ENCODE data around the gene CTNNA3.

The CTNNA3 gene

DNA sequence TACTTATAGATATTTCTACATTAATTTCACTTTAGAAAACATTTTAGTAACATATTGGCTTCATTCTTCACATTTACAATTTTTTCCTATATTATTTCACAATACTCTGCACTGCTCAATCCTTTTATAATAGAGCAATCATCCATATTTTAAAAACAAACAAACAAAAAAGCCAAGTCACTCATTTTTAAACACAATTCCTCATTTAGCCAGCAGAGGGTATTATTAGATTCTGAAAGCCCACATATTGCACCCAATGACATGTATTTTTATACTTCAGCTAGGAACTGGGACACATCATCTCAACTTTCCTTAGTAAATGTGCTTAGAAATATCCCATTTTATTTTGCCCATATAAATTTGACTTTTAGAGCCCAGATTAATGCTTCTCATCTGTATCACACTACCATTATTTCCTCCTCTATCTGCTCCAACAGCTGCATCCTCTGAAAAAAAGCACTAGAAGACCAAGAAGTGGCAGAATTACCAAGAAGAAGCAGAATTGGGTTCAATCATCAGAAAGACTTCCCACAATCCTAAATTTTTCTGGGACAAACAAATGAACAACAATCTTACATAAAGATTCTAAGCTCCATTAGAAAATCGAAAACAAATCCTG is 29.5 kb downstream of the CTNNA3 start:
- TF ChIP-seq, protein P1, sequence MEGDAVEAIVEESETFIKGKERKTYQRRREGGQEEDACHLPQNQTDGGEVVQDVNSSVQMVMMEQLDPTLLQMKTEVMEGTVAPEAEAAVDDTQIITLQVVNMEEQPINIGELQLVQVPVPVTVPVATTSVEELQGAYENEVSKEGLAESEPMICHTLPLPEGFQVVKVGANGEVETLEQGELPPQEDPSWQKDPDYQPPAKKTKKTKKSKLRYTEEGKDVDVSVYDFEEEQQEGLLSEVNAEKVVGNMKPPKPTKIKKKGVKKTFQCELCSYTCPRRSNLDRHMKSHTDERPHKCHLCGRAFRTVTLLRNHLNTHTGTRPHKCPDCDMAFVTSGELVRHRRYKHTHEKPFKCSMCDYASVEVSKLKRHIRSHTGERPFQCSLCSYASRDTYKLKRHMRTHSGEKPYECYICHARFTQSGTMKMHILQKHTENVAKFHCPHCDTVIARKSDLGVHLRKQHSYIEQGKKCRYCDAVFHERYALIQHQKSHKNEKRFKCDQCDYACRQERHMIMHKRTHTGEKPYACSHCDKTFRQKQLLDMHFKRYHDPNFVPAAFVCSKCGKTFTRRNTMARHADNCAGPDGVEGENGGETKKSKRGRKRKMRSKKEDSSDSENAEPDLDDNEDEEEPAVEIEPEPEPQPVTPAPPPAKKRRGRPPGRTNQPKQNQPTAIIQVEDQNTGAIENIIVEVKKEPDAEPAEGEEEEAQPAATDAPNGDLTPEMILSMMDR (IDR thresholded peaks at IDR 0.05; ENCODE audit: extremely low read depth, insufficient read depth, missing control alignments): peak; percentile 47

GRCh38 chr10:67665491-67665890 is 30.5 kb downstream of the CTNNA3 start:
- in situ Hi-C loops (cut with MboI; ENCODE audit: low pct_unique_long_range_greater_than_20kb, low sequenced_read_pairs, unreplicated experiment): no loop called here
- TF ChIP-seq, protein P1 (IDR thresholded peaks at IDR 0.05; ENCODE audit: extremely low read depth, insufficient read depth, missing control alignments): no peak
- no peak for DNase-seq (ENCODE audit: low spot score)

More for the DNA sequence above, 29.5 kb downstream of the CTNNA3 start:
- peak; percentile 13 for DNase-seq (ENCODE audit: low spot score)
- in situ Hi-C loops (cut with MboI; ENCODE audit: low pct_unique_long_range_greater_than_20kb, low sequenced_read_pairs, unreplicated experiment): no loop called here

DNA sequence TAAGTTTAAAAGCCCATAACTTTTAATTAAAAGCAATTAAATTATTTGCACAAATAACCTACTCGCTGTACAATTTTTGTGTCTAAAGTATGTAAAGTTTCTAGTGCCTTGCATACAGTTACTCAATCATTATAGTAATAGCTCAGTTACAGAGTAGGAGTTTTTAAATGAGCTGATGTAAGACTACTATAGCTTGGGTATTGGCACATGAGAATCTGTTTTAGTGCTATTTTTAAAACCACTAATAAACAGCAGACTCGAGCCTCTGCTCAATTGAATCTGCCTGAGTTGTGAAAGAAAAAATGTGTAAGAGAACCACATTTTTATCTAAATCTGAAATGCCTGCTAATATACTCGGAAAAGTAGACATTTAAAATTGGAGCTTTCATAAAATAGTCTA is 31.1 kb downstream of the CTNNA3 start:
- in situ Hi-C loops (cut with MboI; ENCODE audit: low pct_unique_long_range_greater_than_20kb, low sequenced_read_pairs, unreplicated experiment): no loop called here
- no peak for DNase-seq (ENCODE audit: low spot score)
- TF ChIP-seq, protein P1 (IDR thresholded peaks at IDR 0.05; ENCODE audit: extremely low read depth, insufficient read depth, missing control alignments): no peak

- no peak for DNase-seq (ENCODE audit: low spot score)
- in situ Hi-C loops (cut with MboI; ENCODE audit: low pct_unique_long_range_greater_than_20kb, low sequenced_read_pairs, unreplicated experiment): no loop called here
- TF ChIP-seq, protein P1 (IDR thresholded peaks at IDR 0.05; ENCODE audit: extremely low read depth, insufficient read depth, missing control alignments): no peak
Measured at GRCh38 chr10:67663449-67664087, 32.4 kb downstream of the CTNNA3 start.

GRCh38 chr10:67662415-67662814 is 33.6 kb downstream of the CTNNA3 start:
- TF ChIP-seq, protein P1 (IDR thresholded peaks at IDR 0.05; ENCODE audit: extremely low read depth, insufficient read depth, missing control alignments): no peak
- in situ Hi-C loops (cut with MboI; ENCODE audit: low pct_unique_long_range_greater_than_20kb, low sequenced_read_pairs, unreplicated experiment): no loop called here
- no peak for DNase-seq (ENCODE audit: low spot score)

- DNase-seq (ENCODE audit: low spot score): no peak
- in situ Hi-C loops (cut with MboI; ENCODE audit: low pct_unique_long_range_greater_than_20kb, low sequenced_read_pairs, unreplicated experiment): no loop called here
- TF ChIP-seq, protein P1 (IDR thresholded peaks at IDR 0.05; ENCODE audit: extremely low read depth, insufficient read depth, missing control alignments): no peak
Measured at GRCh38 chr10:67659497-67659896, 36.5 kb downstream of the CTNNA3 start.
